GM21526 (cell line): ENCODE results near the gene SEPTIN3.

Source experiments
- ATAC-seq: cut with Tn5 transposase; IDR thresholded peaks from one replicate; pipeline ENCODE4 v1.9.1; 2021; ENCODE audit warnings: moderate library complexity; ENCODE audit not compliant: unreplicated experiment, low FRiP score

SEPTIN3 gene, protein sequence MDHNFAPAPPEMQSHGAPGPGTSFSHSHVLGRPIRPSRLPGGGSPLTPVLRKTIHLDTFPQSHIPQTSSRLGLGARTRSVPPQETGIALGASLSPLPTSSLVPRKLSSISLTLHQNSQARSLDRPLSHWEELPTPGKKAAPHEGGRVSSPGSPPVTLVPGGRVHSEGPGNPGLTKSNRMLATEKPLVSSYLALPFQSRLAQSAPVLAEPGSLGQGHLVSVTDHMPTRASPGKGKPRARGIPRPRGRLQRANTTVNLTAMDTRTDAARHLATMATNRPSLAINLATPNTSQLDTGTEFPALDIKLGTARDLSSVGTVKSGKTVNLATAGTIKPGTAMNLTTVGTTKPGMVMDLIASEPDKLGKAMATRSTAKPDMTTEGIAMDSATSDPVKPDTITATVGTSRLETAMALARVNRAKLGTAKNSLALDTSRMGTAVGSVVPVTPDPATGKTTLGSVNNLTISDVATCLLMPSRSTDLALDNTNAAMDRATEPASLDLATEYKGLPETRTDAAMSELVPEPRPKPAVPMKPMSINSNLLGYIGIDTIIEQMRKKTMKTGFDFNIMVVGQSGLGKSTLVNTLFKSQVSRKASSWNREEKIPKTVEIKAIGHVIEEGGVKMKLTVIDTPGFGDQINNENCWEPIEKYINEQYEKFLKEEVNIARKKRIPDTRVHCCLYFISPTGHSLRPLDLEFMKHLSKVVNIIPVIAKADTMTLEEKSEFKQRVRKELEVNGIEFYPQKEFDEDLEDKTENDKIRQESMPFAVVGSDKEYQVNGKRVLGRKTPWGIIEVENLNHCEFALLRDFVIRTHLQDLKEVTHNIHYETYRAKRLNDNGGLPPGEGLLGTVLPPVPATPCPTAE

DNA sequence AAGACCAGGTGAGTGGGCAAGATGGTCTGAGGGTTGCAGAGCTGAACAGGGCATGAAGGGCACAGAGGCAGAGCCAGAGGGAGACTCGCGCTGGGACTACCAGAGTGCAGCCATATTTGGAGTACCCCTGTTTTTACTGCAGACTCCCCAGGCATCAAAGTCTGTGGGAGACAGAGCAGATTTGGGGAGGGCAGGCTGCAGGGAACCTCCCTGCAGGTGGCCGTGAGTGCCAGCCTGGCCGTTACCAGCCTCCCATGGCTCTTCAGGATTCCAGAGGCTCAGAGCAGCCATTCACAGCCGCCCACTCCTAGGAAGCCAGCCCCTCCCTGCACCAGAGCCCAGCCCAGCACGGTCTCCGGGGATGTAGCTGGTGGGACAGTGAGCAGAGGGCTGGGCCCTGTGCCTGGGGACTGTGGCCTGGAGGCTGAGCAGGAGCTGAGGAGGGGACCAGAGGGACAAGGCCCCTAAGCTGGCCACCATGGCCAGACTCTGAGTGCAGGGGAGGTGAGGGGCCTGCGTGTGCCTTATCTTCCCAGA, at the start of gene SEPTIN3:
Gene SEPTIN3 (plus strand): TSS at position 334 of the 537 bp plus-strand sequence. CDS start 2,050 bp downstream, outside the sequence.
- no peak for ATAC-seq

DNA sequence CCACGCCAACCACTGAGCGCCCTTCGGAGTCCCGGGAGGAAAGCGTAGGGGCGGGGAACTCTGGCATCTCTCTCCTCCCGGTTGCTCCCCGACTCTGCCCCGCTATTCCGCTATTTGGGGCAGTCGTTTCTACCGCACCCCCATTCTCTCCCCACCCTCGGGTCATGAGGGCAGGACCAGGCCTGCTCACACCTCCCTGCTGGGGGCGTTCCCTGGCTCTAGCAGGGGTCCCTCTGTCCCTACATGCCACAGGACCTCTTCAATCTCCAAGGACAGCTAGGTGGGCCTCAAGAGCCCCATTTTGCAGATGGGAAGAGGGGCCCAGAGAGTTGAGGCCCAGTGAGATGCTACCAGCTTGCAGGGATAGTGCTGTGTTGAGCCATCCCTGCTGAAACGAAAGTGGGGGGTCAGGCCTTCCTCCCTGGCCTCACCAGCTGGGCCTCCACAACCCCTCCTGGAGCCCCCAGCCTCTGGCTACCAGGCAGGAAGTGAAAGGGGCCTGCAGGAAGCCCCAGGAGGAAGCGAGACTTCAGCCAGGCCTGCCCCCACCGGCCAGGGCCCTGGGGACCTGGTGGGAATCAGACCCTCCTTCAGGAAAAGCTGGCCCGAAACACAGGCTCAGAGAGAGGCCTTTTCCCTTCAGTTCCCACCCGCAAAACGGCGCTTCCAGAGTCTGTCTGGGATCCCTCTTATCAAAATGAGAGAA, 48.8 kb upstream of the SEPTIN3 start:
- no peak for ATAC-seq

DNA sequence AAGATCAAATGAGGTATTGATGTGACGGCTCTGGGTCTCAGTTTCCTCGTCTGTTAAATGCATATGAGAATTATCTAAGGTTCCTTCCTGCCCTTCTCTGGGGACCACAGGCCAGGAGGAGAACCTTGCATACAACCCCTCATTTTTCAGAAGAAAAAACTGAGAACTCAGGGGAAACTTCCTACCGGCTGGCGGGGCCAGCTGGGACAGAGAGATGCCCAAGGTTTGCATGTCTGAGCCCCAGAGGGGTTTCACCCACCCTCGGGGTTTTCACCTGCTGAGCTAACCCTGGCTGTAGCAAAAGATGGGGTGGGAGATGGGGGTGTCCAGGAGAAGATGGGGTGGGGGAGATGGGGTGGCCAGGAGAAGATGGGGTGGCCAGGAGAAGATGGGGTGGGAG, 46.9 kb upstream of the SEPTIN3 start:
- ATAC-seq: no peak

DNA sequence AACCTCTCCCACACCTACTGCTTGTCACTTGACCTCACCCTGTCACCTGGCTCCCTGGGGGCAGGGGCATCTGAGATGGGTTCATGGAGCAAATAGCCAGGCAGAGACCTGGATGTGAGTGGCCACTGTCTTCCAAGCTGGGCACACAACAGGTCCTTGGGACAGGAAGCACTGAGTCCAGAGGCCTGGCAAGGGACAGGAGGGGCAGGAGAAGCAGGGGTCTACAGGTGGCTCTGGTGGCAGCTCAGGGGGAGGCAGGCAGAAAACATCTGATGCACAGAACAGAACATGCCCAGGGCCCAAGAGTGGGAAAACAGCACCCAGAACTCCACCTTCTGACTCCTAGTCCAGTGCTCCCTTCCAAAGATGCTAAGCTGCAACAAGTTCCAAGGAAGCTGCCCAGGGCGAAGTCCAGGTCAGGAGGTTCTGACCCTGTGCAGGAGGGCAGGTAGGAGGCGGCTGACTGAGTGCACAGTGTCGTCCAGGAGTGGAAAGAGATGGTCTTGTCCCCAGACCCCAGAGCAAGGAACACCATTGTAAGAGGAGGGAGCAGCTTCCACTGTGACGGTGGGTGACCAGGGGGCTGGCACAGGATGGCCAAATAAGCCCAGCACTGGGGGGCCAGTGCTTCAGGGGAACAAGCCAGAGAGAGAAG, 46.2 kb upstream of the SEPTIN3 start:
- no peak for ATAC-seq

DNA sequence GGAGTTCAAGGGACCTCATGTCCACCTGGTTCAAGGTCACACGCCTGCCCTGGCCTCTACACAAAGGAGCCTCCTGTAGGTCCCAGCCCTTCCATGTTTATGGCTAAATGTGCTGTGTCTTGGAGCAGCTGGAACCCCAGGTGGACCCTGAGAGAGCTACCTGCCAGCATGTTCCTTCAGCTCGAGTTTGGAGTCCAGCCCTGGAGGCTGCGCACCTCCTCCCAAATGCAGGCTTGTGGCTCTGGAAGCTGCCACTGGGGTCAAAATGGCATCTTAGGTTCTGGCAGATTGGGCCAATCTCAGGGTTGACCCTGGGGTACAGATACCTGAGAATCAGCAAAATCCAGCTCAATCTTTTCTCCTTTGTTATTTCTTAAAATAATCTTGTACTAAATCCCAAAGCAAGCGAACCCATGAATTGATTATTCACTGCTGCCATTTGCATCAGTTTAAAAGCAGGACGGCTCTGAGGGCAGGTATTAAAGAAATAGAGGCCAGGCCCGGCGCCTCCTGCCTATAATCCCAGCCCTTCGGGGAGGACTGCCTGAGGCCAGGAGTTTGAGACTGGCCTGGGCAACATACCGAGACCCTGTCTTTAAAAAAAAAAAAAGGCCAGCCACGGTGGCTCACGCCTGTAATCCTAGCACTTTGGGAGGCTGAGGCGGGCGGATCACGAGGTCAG, 45.5 kb upstream of the SEPTIN3 start:
- no peak for ATAC-seq

DNA sequence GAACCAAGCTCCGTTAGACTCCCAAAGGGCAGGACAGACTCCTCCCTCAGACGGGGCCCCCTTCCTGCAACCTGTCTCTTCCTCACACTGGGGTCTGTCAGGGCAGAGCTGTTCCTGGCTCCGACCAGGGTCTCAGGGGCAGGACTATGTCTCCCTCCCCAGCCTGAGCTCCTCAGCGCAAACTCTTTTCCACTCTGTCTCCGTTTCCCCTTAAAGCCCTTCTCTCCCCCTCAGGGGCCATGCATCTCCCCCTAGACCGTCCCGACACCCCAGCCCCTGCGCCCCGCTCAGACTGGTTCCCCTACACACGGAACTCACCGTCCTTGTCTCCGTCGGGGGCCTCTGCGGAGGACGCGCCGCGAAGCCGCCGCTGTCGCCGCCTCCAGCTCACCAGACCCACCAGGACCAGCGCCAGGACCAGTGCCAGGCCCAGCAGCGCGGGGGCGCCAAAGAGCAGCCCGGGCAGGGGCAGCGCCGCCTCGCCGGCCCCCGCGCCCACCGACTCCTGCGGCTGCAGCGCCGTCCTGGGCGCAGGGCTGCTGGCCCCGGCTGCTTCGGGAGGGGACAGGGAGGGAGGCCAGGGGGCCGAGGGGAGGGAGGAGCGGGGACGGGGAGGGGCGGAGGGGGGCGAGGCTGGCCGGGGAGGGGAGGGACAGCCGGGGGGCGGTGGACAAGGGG, 43.3 kb upstream of the SEPTIN3 start:
- no peak for ATAC-seq

DNA sequence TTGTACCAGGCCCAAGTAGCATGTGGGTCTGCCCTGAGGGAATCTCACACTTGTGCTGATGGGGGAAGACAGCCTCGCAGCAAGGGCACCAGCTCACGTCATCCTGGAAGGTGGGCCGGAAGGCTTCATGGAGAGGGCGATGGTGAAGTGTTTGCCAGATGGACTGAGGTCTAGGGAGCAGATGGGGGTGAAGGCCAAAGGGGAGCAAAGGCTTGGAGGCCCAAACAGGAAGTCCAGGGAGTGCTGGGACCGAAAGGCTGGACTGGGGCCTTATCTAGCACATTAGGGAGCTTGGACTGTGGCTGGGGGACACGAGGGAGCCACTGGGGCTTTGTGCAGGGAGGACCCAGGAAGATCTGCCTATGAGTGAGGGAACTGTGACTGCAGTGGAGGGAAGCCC, 41.4 kb upstream of the SEPTIN3 start:
- no peak for ATAC-seq

DNA sequence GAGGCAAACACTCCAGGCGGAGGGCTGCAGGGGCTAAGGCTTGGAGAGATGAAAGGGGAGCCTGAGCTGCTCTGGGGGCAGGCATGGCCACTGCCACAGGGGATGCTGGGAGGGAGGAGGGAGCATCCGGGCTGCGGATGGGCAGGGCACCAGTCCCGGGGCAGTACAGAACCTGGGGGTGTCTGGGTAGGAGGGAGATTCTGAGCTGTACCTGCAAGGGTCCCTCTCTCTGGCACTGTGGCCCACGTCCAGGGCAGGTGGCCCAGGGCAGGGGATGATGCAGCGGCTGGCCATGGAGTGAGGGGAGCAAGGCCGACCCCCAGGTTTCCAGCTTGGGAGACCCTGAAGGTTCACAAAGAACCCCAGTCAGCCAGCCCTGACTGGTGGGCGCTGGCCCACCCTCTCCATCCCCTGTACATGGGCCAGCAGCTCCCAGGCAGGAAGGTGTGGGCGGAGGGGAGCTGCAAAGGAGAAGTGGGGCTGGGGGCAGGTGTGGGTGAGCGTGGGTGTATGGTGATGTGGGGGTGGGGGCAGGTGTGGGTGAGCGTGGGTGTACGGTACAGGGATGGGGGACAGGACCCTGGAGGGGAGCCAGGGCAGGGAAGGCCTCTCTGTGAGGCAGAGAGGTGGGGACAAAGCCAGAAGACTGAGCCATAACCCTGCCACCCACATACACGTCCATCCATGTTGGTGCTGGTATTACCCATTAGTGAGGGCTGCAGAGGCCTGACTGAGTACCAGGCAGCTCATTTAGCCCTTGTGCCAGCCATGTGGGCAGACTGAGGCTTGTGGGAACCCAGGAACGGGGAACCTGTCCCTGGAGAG, 40.4 kb upstream of the SEPTIN3 start:
- ATAC-seq: no peak

DNA sequence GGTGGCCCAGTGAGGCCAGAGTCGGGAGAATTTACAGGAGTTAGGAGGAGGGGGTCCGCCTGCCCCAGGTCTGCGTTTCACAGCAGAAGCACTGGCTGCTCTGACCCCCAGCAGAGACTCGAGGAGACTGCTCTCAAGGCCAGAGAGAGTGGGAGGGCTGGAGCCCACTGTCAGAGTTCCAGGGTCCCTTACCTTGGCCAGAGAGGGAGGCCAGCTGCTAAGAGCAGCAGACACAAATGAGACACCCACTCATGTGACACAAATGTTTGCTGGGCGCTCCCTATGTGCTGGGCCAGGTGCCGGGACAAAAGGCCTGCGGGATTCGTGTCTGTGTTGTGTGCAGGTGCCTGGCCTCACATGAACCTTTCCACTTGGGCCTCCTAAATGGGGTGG, 39.8 kb upstream of the SEPTIN3 start:
- no peak for ATAC-seq

DNA sequence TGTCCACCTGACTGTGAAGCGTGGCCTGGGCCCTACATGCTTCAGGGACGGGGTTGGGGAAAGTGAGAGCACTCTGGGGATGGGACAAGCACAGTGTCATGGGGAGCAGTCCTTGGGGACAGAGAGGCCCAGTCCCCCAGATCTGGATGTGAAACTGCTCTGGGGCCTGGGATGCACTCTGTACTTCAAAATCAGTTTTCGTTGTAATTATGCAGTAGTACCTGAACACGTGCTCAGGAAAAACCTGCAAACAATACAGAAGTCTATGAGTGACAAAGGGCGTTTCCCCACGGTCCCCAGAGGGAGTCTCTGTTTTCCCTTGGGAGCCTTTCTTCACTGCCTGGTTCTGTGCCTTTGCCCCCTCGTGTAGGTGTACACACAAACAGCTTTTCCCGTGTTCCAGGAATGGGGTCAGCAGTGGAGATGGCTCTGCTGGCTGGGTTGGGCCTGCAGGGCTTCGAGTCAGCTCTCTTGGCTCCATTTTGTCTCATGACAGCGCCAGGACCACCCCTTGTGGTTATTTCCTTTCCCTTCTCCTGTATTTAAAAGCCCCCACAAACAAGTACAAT, 37.5 kb upstream of the SEPTIN3 start:
- ATAC-seq: no peak

DNA sequence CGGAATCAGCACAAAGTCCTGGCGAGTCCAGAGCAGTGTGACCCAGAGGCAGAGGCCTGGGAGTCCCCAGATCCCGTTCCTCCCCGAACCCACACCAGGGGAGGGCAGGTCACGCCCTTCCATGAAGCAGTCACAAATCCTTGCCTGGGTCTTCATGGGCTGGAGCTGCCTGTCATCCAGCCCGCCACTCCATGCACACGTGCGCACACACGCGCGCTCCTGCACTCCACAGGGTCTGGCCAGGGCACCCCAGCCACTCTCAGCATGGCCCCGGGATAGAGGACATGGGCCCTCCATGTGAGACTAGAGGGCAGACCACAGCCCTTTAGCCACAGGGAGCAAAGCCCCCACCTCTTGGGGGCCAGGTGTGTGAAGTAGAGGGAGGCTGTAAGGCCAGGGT, 36.9 kb upstream of the SEPTIN3 start:
- ATAC-seq: no peak

DNA sequence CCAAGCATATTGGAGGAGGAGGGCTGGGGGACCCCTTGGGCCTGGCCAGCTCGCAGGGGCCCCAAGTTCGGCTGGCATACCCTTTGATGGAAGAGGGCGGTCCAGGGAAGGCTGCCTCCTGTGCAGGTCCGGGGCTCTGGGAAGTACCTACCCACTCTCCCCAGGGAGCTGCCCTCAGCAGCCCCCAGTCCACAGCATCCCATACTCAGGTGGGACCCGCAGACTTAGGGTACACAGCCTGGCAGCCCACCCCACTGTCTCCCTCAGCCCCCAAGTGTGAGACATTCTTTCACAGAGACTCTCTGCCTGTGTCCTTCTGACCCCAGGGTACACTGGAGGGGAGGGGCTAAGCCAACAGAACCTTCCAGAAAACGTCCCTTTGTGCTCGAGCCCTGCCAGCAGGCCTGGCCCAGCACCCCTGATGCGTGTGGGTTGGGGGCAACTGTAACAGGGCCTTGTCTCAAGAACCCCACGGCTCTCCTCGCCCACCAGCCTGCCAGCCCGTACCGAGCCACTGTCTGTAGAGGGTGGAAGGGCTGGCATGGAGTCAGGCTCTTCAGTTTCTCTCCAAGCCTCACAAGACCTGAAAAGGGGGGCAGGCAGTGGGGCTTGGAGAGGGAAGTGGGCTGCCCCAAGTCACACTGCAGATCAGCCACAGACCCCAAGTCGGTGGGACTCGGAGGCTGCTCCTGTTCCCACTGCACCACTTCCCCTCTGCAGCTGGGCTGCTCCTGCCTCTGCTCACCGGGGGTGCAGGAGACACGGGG, 35.6 kb upstream of the SEPTIN3 start:
- no peak for ATAC-seq

DNA sequence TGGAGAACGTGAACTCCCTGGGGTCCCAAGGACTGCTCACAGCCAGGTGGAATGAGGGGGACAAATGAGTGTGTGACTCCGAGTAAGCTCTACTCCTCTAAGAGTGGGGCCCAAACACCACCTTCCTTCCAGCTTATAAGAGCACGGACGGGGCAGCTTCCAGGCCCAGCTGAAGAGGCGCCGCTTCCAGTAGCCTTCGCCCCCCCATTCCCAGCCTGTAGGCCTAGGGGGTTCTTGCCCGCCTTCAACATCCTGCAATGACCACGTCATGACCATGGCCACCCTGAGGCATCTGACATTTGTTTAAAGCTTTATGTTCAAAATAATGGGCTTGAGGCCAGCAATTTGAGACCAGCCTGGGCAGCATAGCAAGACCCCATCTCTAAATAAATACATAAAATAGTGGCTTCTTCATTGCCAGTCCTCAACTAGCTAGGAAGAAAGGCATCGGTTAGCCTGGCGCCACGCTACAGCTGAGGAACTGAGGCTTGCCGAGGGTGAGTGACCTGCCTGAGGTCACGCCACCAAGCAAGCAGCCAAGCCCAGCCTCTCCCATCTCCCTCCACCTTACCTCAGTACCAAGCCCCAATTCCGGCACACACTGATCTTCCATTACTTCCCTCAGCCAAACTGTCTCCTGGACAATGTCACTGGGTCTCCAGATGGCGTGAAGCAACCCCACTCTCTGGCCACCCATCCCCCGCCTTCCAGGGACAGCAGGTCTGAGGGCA, 34.8 kb upstream of the SEPTIN3 start:
- no peak for ATAC-seq

DNA sequence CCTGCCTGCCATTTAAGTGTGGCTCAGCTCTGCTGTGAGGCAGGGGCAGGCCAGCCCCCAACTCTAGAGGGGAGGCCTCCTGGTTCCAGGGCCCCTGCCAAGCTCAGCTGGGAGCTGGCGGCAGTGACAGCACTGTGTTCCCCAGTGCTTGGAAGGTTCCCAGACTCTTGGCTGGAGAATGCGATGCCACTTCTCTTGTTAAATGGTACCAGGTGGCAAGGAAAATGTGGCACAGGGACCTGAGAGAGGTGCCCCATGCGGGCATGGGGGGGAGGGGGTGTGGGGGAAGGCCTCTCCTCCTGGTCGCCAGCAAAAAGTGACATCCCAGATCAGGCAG, 34.3 kb upstream of the SEPTIN3 start:
- ATAC-seq: no peak

DNA sequence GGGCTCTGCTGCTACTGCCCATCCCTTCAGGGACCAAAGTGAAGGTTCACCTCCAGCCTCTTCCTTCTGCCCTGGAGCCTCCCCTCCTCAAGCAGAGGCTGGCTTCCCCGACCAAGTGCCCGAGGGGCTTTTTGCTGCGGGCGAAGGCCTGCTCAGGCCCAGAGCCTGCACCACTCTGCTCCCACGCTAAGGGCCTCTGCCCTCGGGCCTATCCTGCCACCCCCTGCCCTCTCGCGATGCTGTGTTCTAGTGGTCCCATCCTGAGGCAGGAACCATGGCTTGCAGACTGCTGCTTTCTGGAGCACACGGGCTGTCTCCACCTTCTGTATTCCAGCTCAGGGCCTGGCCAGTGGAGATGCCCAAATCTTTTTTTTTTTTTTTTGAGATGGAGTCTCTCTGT, 33.7 kb upstream of the SEPTIN3 start:
- no peak for ATAC-seq

DNA sequence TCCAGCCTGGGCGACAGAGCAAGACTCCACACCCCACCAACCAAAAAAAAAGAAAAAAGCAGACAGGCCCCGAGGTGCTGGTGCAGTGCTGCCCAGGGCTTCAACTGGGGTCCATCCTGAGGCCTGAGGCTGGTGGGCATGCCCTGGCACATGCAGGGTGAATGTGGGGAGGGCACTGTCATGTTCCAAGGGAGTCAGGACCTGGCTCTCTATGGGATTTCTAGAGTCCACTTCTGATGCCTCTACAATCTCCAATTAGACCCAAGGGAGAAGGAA, 32.4 kb upstream of the SEPTIN3 start:
- no peak for ATAC-seq
